Measurements from ENCODE around the gene FUBP3. TPM values are rescaled to one million over a fixed set of nuclear protein-coding genes. Genes with fewer than 3 reads are reported as not detected.
A peak's percentile ranks its signal among the peaks of the same experiment; 100 is the strongest.

Gene FUBP3
- polyA plus RNA-seq, 3 donors, result 9.5 to 17.3 (median 16.3) TPM

DNA sequence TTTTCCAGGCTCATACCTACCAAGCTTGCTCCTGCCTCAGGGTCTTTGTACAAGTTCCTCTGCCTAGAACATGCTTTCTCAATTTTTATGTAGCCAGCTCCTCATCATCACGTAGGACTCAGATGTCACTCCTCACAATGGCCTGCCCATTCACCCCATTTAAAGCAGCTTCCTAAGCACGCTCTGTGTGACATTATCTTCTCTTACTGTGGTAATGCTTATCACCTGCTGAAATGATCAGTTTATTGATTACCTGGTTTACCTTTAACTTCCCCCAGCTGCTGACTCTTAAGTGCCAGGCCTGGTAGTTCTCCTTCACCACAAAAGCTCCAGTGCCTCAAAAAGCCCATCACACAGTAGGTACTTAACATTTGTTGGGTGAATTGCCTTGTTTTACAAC, 13.6 kb downstream of the FUBP3 start:
- peaks cover 58% of the 10 kb centered on the region for H4K20me1 ChIP-seq (ENCODE audit: insufficient read depth, low read length)
- no peaks in the 10 kb centered on the region for H3K9me3 ChIP-seq (replicated peaks in 1 of 2; ENCODE audit: control insufficient read depth in 1 of 2, insufficient read depth in 1 of 2, low read length in 2 of 2)
- no peaks in the 10 kb centered on the region for H3K27me3 Mint-ChIP-seq (ENCODE audit: low read depth in 3 of 3)
- TF ChIP-seq CTCF (IDR thresholded peaks at IDR 0.05), result no peak
- intact Hi-C loops (cut with micrococcal nuclease), result no loop called here
- H3K79me2 ChIP-seq (ENCODE audit: insufficient read depth, low read length), result peaks cover 45% of the 10 kb centered on the region
- H3K4me3 ChIP-seq (replicated peaks in 1 of 3; ENCODE audit: low read depth in 2 of 3, low read length in 3 of 3), result no peak overlapping the region
- no peaks in the 10 kb centered on the region for H3K27me3 ChIP-seq (ENCODE audit: control insufficient read depth in 2 of 2, insufficient read depth in 2 of 2, low read length in 2 of 2)
- H3K9me3 Mint-ChIP-seq, result peaks cover 0 to 2% (median 0%) of the 10 kb centered on the region in 7 donors
- 100% methylated on average over 2 of the region's 2 CpGs for WGBS (ENCODE audit: insufficient coverage)
- peaks cover 38 to 59% of the 10 kb centered on the region in 2 donors for H3K36me3 ChIP-seq (replicated peaks in 1 of 2; ENCODE audit: control insufficient read depth in 1 of 2, insufficient read depth in 2 of 2, low read length in 2 of 2)
- H3K4me3 Mint-ChIP-seq, result no peak overlapping the region
- no peak overlapping the region for H3K27ac ChIP-seq (ENCODE audit: low read depth in 1 of 2, low read length in 2 of 2)
- H3K4me1 Mint-ChIP-seq, result peaks cover 2% of the 10 kb centered on the region
- no peaks in the 10 kb centered on the region for H3K4me1 ChIP-seq (ENCODE audit: control insufficient read depth in 1 of 2, insufficient read depth in 2 of 2, low read length in 2 of 2)
- H2AFZ ChIP-seq (ENCODE audit: insufficient read depth, low read depth, low read length, poor library complexity, severe bottlenecking), result no peak overlapping the region
- peaks cover 35 to 45% of the 10 kb centered on the region in 2 donors for H3K36me3 Mint-ChIP-seq
- peak overlapping the region in 1 of 7 donors; percentile 5 for H3K27ac Mint-ChIP-seq
- H3K4me2 ChIP-seq (replicated peaks; ENCODE audit: extremely low read depth, low read length, poor library complexity, severe bottlenecking), result no peak overlapping the region
- no peak overlapping the region for H3K9ac ChIP-seq (ENCODE audit: insufficient read depth, low read length, poor library complexity, severe bottlenecking)
- no peak for DNase-seq

GRCh38 chr9:130597228-130597627, 17.9 kb downstream of the FUBP3 start:
- Histone ChIP-seq H2AFZ (ENCODE audit: insufficient read depth, low read depth, low read length, poor library complexity, severe bottlenecking) (no peak overlapping the region), H3K4me3 (replicated peaks in 1 of 3; ENCODE audit: low read depth in 2 of 3, low read length in 3 of 3) (no peak overlapping the region), H3K27ac (ENCODE audit: low read depth in 1 of 2, low read length in 2 of 2) (no peak overlapping the region), H3K9me3 (replicated peaks in 1 of 2; ENCODE audit: control insufficient read depth in 1 of 2, insufficient read depth in 1 of 2, low read length in 2 of 2) (no peaks in the 10 kb centered on the region), H3K4me2 (replicated peaks; ENCODE audit: extremely low read depth, low read length, poor library complexity, severe bottlenecking) (no peak overlapping the region), H3K9ac (ENCODE audit: insufficient read depth, low read length, poor library complexity, severe bottlenecking) (no peak overlapping the region), H3K36me3 (replicated peaks in 1 of 2; ENCODE audit: control insufficient read depth in 1 of 2, insufficient read depth in 2 of 2, low read length in 2 of 2) (peaks cover 55 to 89% of the 10 kb centered on the region in 2 donors), H4K20me1 (ENCODE audit: insufficient read depth, low read length) (peaks cover 24% of the 10 kb centered on the region), H3K4me1 (ENCODE audit: control insufficient read depth in 1 of 2, insufficient read depth in 2 of 2, low read length in 2 of 2) (no peaks in the 10 kb centered on the region), H3K79me2 (ENCODE audit: insufficient read depth, low read length) (peaks cover 11% of the 10 kb centered on the region), H3K27me3 (ENCODE audit: control insufficient read depth in 2 of 2, insufficient read depth in 2 of 2, low read length in 2 of 2) (no peaks in the 10 kb centered on the region)
- TF ChIP-seq CTCF (IDR thresholded peaks at IDR 0.05), result no peak
- Mint-ChIP-seq H3K4me3 (no peak overlapping the region), H3K27me3 (ENCODE audit: low read depth in 3 of 3) (no peaks in the 10 kb centered on the region), H3K4me1 (no peaks in the 10 kb centered on the region), H3K9me3 (peaks cover 0 to 2% (median 0%) of the 10 kb centered on the region in 7 donors), H3K36me3 (peaks cover 59 to 78% of the 10 kb centered on the region in 2 donors), H3K27ac (no peak overlapping the region)
- intact Hi-C loops (cut with micrococcal nuclease), result no loop called here
- DNase-seq, result no peak
- WGBS (ENCODE audit: insufficient coverage), result 100% methylated on average over 3 of the region's 4 CpGs
